Parathyroid adenoma (tissue), 2 donors: ENCODE data around the gene ISX.

Source experiments
- H2AFZ ChIP-seq: fragments of 300-600 bp; sonication (generic); one replicate; pipeline ENCODE4 v1.7.0; 2017; ENCODE audit warnings: antibody characterized with exemption, mild to moderate bottlenecking
- H3K27ac ChIP-seq: fragments of 300-600 bp; sonication (generic); one replicate; pipeline ENCODE4 v1.7.0; 2017
- H3K27me3 ChIP-seq: fragments of 300-600 bp; sonication (generic); one replicate; pipeline ENCODE4 v1.7.0; 2017; ENCODE audit warnings: low read length; ENCODE audit not compliant: control insufficient read depth, insufficient read depth
- H3K36me3 ChIP-seq: fragments of 300-600 bp; sonication (generic); one replicate; pipeline ENCODE4 v1.7.0; 2017; ENCODE audit warnings: low read length; ENCODE audit not compliant: control insufficient read depth, insufficient read depth
- H3K4me1 ChIP-seq: fragments of 300-600 bp; sonication (generic); one replicate; pipeline ENCODE4 v1.7.0; 2017; ENCODE audit warnings: control low read depth
- H3K4me2 ChIP-seq: fragments of 300-600 bp; sonication (generic); one replicate; pipeline ENCODE4 v1.7.0; 2017; ENCODE audit warnings: low read length
- H3K4me3 ChIP-seq: fragments of 300-600 bp; sonication (generic); one replicate; pipeline ENCODE4 v1.7.0; 2017; ENCODE audit warnings: low read depth, low read length
- H3K79me2 ChIP-seq: fragments of 300-600 bp; sonication (generic); one replicate; pipeline ENCODE4 v1.7.0; 2017; ENCODE audit warnings: control low read depth
- H3K9ac ChIP-seq: fragments of 300-600 bp; sonication (generic); one replicate; pipeline ENCODE4 v1.7.0; 2017; ENCODE audit warnings: mild to moderate bottlenecking
- H3K9me3 ChIP-seq: fragments of 300-600 bp; sonication (generic); one replicate; pipeline ENCODE4 v1.7.0; 2017; ENCODE audit warnings: low read length; ENCODE audit not compliant: control insufficient read depth
- CTCF ChIP-seq: fragments of 300-600 bp; sonication (generic); IDR thresholded peaks from one replicate; pipeline ENCODE4 v1.7.0; 2017; ENCODE audit warnings: antibody characterized with exemption, mild to moderate bottlenecking
- donor health status: primary hyperparathyroidism.

ISX gene

GRCh38 chr22:35057155-35057554 is 8.8 kb upstream of the ISX start:
- Histone ChIP-seq H3K9me3 (no peaks in the 10 kb centered on the region), H3K27ac (no peak overlapping the region), H3K4me3 (no peak overlapping the region), H2AFZ (no peak overlapping the region), H3K27me3 (no peaks in the 10 kb centered on the region), H3K36me3 (no peaks in the 10 kb centered on the region), H3K9ac (no peak overlapping the region), H3K4me1 (no peaks in the 10 kb centered on the region), H3K4me2 (no peak overlapping the region), H3K79me2 (no peaks in the 10 kb centered on the region)
- TF ChIP-seq CTCF, result no peak

- Histone ChIP-seq H3K9ac (no peak overlapping the region), H3K9me3 (no peaks in the 10 kb centered on the region), H2AFZ (no peak overlapping the region), H3K27ac (no peak overlapping the region), H3K4me1 (no peaks in the 10 kb centered on the region), H3K4me3 (no peak overlapping the region), H3K4me2 (no peak overlapping the region), H3K36me3 (no peaks in the 10 kb centered on the region), H3K27me3 (no peaks in the 10 kb centered on the region), H3K79me2 (no peaks in the 10 kb centered on the region)
- no peak for TF ChIP-seq CTCF
Observed at GRCh38 chr22:35059632-35060031, 6.3 kb upstream of the ISX start.

- H3K4me1 ChIP-seq, result no peaks in the 10 kb centered on the region
- no peaks in the 10 kb centered on the region for H3K9me3 ChIP-seq
- H3K4me2 ChIP-seq, result no peak overlapping the region
- H3K27ac ChIP-seq, result no peak overlapping the region
- no peaks in the 10 kb centered on the region for H3K79me2 ChIP-seq
- H3K36me3 ChIP-seq, result no peaks in the 10 kb centered on the region
- H2AFZ ChIP-seq, result no peak overlapping the region
- H3K9ac ChIP-seq, result no peak overlapping the region
- H3K4me3 ChIP-seq, result no peak overlapping the region
- no peak for TF ChIP-seq CTCF
- H3K27me3 ChIP-seq, result no peaks in the 10 kb centered on the region
Observed at GRCh38 chr22:35064664-35065063, 1.3 kb upstream of the ISX start.

- no peak for TF ChIP-seq CTCF
- no peak overlapping the region for H3K9ac ChIP-seq
- H3K27ac ChIP-seq, result no peak overlapping the region
Observed at GRCh38 chr22:35065183-35065582, 775 bp upstream of the ISX start.

GRCh38 chr22:35066768-35067167 is 810 bp downstream of the ISX start:
- Histone ChIP-seq H3K36me3 (no peaks in the 10 kb centered on the region), H3K4me2 (no peak overlapping the region), H3K9ac (no peak overlapping the region), H3K27me3 (no peaks in the 10 kb centered on the region), H3K79me2 (no peaks in the 10 kb centered on the region), H2AFZ (no peak overlapping the region), H3K4me1 (no peaks in the 10 kb centered on the region), H3K9me3 (no peaks in the 10 kb centered on the region), H3K27ac (no peak overlapping the region), H3K4me3 (no peak overlapping the region)
- TF ChIP-seq CTCF, result no peak

More at GRCh38 chr22:35065183-35065582, 775 bp upstream of the ISX start:
- H3K9me3 ChIP-seq, result no peaks in the 10 kb centered on the region
- no peaks in the 10 kb centered on the region for H3K36me3 ChIP-seq
- no peak overlapping the region for H3K4me2 ChIP-seq
- no peaks in the 10 kb centered on the region for H3K27me3 ChIP-seq
- H3K4me1 ChIP-seq, result no peaks in the 10 kb centered on the region
- H3K79me2 ChIP-seq, result no peaks in the 10 kb centered on the region
- H2AFZ ChIP-seq, result no peak overlapping the region
- H3K4me3 ChIP-seq, result no peak overlapping the region
